Measurements from ENCODE around the gene PDZD7.
"Not testable (repeated sequence)": the region's sequence is repeated elsewhere in the genome, so short reads cannot be mapped to it uniquely, and the experiment has no call there.

PDZD7 gene

GRCh38 chr10:100980311-100980710 is 50.6 kb downstream of the PDZD7 start:
- no peak for DNase-seq

- DNase-seq, result no peak
Measured at GRCh38 chr10:100979791-100980272, 51.1 kb downstream of the PDZD7 start.

GRCh38 chr10:100978901-100979195 is 52.1 kb downstream of the PDZD7 start:
- no peak for DNase-seq

GRCh38 chr10:100978121-100978900 is 52.6 kb downstream of the PDZD7 start:
- no peak for DNase-seq

GRCh38 chr10:100977436-100977835 is 53.5 kb downstream of the PDZD7 start:
- no peak for DNase-seq

GRCh38 chr10:100976906-100977305 is 54.0 kb downstream of the PDZD7 start:
- no peak for DNase-seq

- not testable (repeated sequence) for DNase-seq
Measured at GRCh38 chr10:100975397-100975796, 55.5 kb downstream of the PDZD7 start.

GRCh38 chr10:100972904-100973535 is 57.9 kb downstream of the PDZD7 start:
- no peak for DNase-seq

GRCh38 chr10:100972115-100972903 is 58.6 kb downstream of the PDZD7 start:
- DNase-seq, result no peak

- no peak for DNase-seq
Measured at GRCh38 chr10:100970914-100971811, 59.8 kb downstream of the PDZD7 start.

- DNase-seq, result no peak
Measured at GRCh38 chr10:100970076-100970913, 60.6 kb downstream of the PDZD7 start.

GRCh38 chr10:100969187-100970075 is 61.5 kb downstream of the PDZD7 start, which contains the start of gene SEMA4G:
Gene SEMA4G, plus strand, starts transcription at chr10:100969504. Its CDS starts 3,409 bp downstream, at chr10:100972913.
- no peak for DNase-seq

- DNase-seq, result no peak
Measured at GRCh38 chr10:100968863-100969186, 62.1 kb downstream of the PDZD7 start.

- no peak for DNase-seq
Measured at GRCh38 chr10:100968062-100968736, 62.7 kb downstream of the PDZD7 start.

GRCh38 chr10:100967332-100967731 is 63.6 kb downstream of the PDZD7 start:
- DNase-seq, result no peak

- no peak for DNase-seq
Measured at GRCh38 chr10:100966887-100967286, 64.0 kb downstream of the PDZD7 start.

- no peak for DNase-seq
Measured at GRCh38 chr10:100965820-100966219, 65.1 kb downstream of the PDZD7 start.

GRCh38 chr10:100963826-100964225 is 67.1 kb downstream of the PDZD7 start:
- DNase-seq, result no peak

GRCh38 chr10:100962351-100963080 is 68.4 kb downstream of the PDZD7 start:
- DNase-seq, result no peak
